Ovary (tissue), 9 donors: ENCODE measurements around the gene DCTN2. TPM values are rescaled to one million over a fixed set of nuclear protein-coding genes. Genes with fewer than 3 reads are reported as not detected.

Experiments
- DNase-seq, 5 donors: peaks; one replicate each; pipeline ENCODE4 v3.0.0-alpha.2; 2019 to 2020
- H3K27ac ChIP-seq, 2 donors: fragments of 200-600 bp; one replicate each; pipeline versions ENCODE4 v1.5.1 to v1.8.0; 2019 to 2022
- H3K27me3 ChIP-seq: fragments of 200-600 bp; one replicate; pipeline ENCODE4 v1.8.0; 2022
- H3K36me3 ChIP-seq: fragments of 200-600 bp; sonication (generic); one replicate; pipeline ENCODE4 v1.5.1; 2019
- H3K4me1 ChIP-seq: one replicate; pipeline ENCODE4 v1.8.1; 2013; ENCODE audit warnings: mild to moderate bottlenecking, moderate library complexity; ENCODE audit not compliant: insufficient read depth
- H3K4me3 ChIP-seq: fragments of 200-600 bp; sonication (generic); one replicate; pipeline ENCODE4 v1.5.1; 2017
- H3K9me3 ChIP-seq, 2 donors: fragments of 200-600 bp in 1 of 2; sonication (generic) in 1 of 2; one replicate each; pipeline versions ENCODE4 v1.5.1 to v1.8.1; 2013 to 2019; ENCODE audit warnings: mild to moderate bottlenecking in 1 of 2, moderate library complexity in 1 of 2
- CTCF ChIP-seq, 3 donors: fragments of 450-650 bp in 2 of 3; fragments of 200-600 bp in 1 of 3; IDR thresholded peaks; one replicate each; pipeline versions ENCODE4 v1.5.1 to v1.8.0; 2016 to 2022; ENCODE audit warnings: antibody characterized with exemption in 3 of 3, mild to moderate bottlenecking in 1 of 3
- EP300 ChIP-seq: sonication (generic); formaldehyde crosslinking; IDR thresholded peaks from one replicate; pipeline ENCODE4 v1.6.1; 2017; ENCODE audit warnings: antibody characterized with exemption
- POLR2A ChIP-seq: fragments of 450-650 bp; IDR thresholded peaks from one replicate; pipeline ENCODE4 v1.6.1; 2017; ENCODE audit warnings: antibody characterized with exemption, mild to moderate bottlenecking, moderate library complexity
- WGBS, 3 donors: extraction: QIAGEN DNeasy Blood & Tissue Kit in 1 of 3; methylation state at CpG; one replicate each; pipeline versions ENCODE4 v1.1.5 to v1.1.7; 2013 to 2017; 5-methylcytosine and 5-hydroxymethylcytosine counted together
- intact Hi-C, 4 donors: fragments of 100-400 bp; cut with DNase I; formaldehyde crosslinking; loops; one replicate each; pipeline versions ENCODE4 v1.11.0 to v1.15.1; 2022 to 2023
- polyA plus RNA-seq, 2 donors: library from polyadenylated mRNA; stranded (reverse); fragments of 200-250 nt in 1 of 2; fragments of 350-450 nt in 1 of 2; fragmentation: Illumina TruSeq in 1 of 2; extraction: RNeasy Lipid Tissue Mini Kit (QIAGEN cat#74804) in 1 of 2; gene quantifications; one replicate each; pipeline ENCODE4 v1.2.3, GENCODE V29; 2013 to 2014
- total RNA-seq, 7 donors: library from RNA; depleted of rRNA in 2 of 7; stranded (reverse); fragments of >200 nt in 2 of 7; fragmentation: NEBNext Ultra II Directional in 3 of 7; extraction: Animal tissue kit (Norgen Biotek cat#: 25700) in 3 of 7; gene quantifications; one replicate each; pipeline versions ENCODE4 v1.1.0 to v1.2.4, GENCODE V29; 2016 to 2023
- donor health status: DM: no; HTN: no; CAD: no; lungs with moderate emphysema.
- donor health status: DM: no; HTN: no; CAD: no.
- donor health status: Bipolar disorder and iron deficiency.
- donor health status: DM: yes; HTN: yes; CAD: no.
- donor health status: DM: no; HTN: no; CAD: no.
- donor health status: DM: yes; HTN: yes; CAD: no.

Gene DCTN2
- total and polyA plus RNA-seq, 9 donors: 70.7 to 226 (median 98.0) TPM

GRCh38 chr12:57558864-57559263 is 11.9 kb upstream of the DCTN2 start:
- Histone ChIP-seq H3K36me3 (no peaks in the 10 kb centered on the region), H3K27ac (no peak overlapping the region), H3K9me3 (no peaks in the 10 kb centered on the region), H3K4me3 (no peak overlapping the region), H3K4me1 (no peaks in the 10 kb centered on the region), H3K27me3 (no peaks in the 10 kb centered on the region)
- intact Hi-C loops: no loop called here
- TF ChIP-seq POLR2A (no peak), EP300 (no peak), CTCF (IDR thresholded peaks at IDR 0.05) (no peak)
- WGBS, 3 donors: 75 to 86% (median 80%) methylated on average over 4 of the region's 4 CpGs
- no peak for DNase-seq

- H3K9me3 ChIP-seq: no peaks in the 10 kb centered on the region
- TF ChIP-seq POLR2A: no peak
- no peak for TF ChIP-seq CTCF (IDR thresholded peaks at IDR 0.05)
- TF ChIP-seq EP300: no peak
- 89 to 94% (median 89%) methylated on average over 1 of the region's 1 CpG for WGBS, 3 donors
- no peak overlapping the region for H3K4me3 ChIP-seq
- no peaks in the 10 kb centered on the region for H3K36me3 ChIP-seq
- intact Hi-C loops: no loop called here
- no peak overlapping the region for H3K27ac ChIP-seq
- H3K4me1 ChIP-seq: peaks cover 2% of the 10 kb centered on the region
- no peak for DNase-seq
- no peaks in the 10 kb centered on the region for H3K27me3 ChIP-seq
Measured at GRCh38 chr12:57554897-57555296, 7.9 kb upstream of the DCTN2 start.

- H3K36me3 ChIP-seq: no peaks in the 10 kb centered on the region
- 94 to 95% (median 95%) methylated on average over 2 of the region's 2 CpGs for WGBS, 3 donors
- no peak overlapping the region for H3K27ac ChIP-seq
- no peaks in the 10 kb centered on the region for H3K9me3 ChIP-seq
- TF ChIP-seq CTCF (IDR thresholded peaks at IDR 0.05) (no peak), POLR2A (no peak), EP300 (no peak)
- H3K4me3 ChIP-seq: no peak overlapping the region
- H3K4me1 ChIP-seq: peaks cover 3% of the 10 kb centered on the region
- no peak for DNase-seq
- H3K27me3 ChIP-seq: no peaks in the 10 kb centered on the region
- intact Hi-C loops: no loop called here
Measured at GRCh38 chr12:57554453-57554852, 7.5 kb upstream of the DCTN2 start.

GRCh38 chr12:57553343-57554202 is 6.6 kb upstream of the DCTN2 start:
- 60 to 67% (median 66%) methylated on average over 7 of the region's 7 CpGs for WGBS, 3 donors
- no peak for DNase-seq
- Histone ChIP-seq H3K4me1 (peaks cover 3% of the 10 kb centered on the region), H3K27ac (no peak overlapping the region), H3K4me3 (no peak overlapping the region), H3K27me3 (no peaks in the 10 kb centered on the region), H3K9me3 (no peaks in the 10 kb centered on the region), H3K36me3 (no peaks in the 10 kb centered on the region)
- TF ChIP-seq POLR2A: no peak
- no peak for TF ChIP-seq EP300
- no peak for TF ChIP-seq CTCF (IDR thresholded peaks at IDR 0.05)
- intact Hi-C loops: no loop called here
